Ishikawa (cell line): ENCODE measurements around the gene SLC35A5.

ENCODE experiments used
- CEBPB ChIP-seq: IDR thresholded peaks from 2 replicates; pipeline ENCODE4 v1.6.1; 2012
- CREB1 ChIP-seq: IDR thresholded peaks from 2 replicates; pipeline ENCODE4 v1.6.1; 2012; ENCODE audit warnings: low read depth
- EGR1 ChIP-seq: IDR thresholded peaks from 2 replicates; pipeline ENCODE4 v1.6.1; 2012
- EP300 ChIP-seq: IDR thresholded peaks from 2 replicates; pipeline ENCODE4 v1.6.1; 2012; ENCODE audit warnings: borderline replicate concordance
- FOXM1 ChIP-seq: IDR thresholded peaks from 2 replicates; pipeline ENCODE4 v1.6.1; 2012; ENCODE audit warnings: low read depth, borderline replicate concordance
- NFIC ChIP-seq: IDR thresholded peaks from 2 replicates; pipeline ENCODE4 v1.6.1; 2012
- RAD21 ChIP-seq: IDR thresholded peaks from 2 replicates; pipeline ENCODE4 v1.6.1; 2012; ENCODE audit warnings: low read depth
- TAF1 ChIP-seq: IDR thresholded peaks from 2 replicates; pipeline ENCODE4 v1.6.1; 2012; ENCODE audit warnings: low read depth, mild to moderate bottlenecking
- TCF12 ChIP-seq: IDR thresholded peaks from 2 replicates; pipeline ENCODE4 v1.6.1; 2012; ENCODE audit warnings: low read depth
- TEAD4 ChIP-seq: IDR thresholded peaks from 2 replicates; pipeline ENCODE4 v1.6.1; 2012
- YY1 ChIP-seq: IDR thresholded peaks from 2 replicates; pipeline ENCODE4 v1.6.1; 2012; ENCODE audit warnings: low read depth
- ZBTB7A ChIP-seq: IDR thresholded peaks from 2 replicates; pipeline ENCODE4 v1.6.1; 2012; ENCODE audit warnings: low read depth
- TF ChIP-seq, protein P1 (sequence below): IDR thresholded peaks from 2 replicates; pipeline ENCODE4 v1.6.1; 2012
- TF ChIP-seq, protein P2 (sequence below): IDR thresholded peaks from 2 replicates; pipeline ENCODE4 v1.6.1; 2012
- TF ChIP-seq, protein P3 (sequence below): IDR thresholded peaks from 2 replicates; pipeline ENCODE4 v1.6.1; 2012; ENCODE audit warnings: low read depth, mild to moderate bottlenecking

Gene SLC35A5

DNA sequence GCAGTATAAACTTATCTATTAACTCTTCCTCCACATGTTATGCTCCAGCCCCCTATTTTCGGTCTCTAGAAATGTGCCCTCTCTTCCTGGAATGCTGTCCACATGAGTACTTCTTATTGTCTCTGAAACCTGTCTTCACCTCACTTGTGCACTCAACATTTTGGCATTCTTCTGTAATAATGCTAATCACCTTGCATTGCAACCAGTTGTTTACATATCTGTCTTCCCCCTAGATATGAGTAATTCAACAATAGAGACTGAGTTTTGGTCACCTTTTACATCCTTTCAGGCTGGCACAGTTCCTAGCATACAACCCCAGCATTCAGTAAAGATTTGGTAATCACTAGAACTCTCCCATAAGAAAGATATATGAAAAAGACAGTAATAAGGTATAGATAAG is 61.9 kb downstream of the SLC35A5 start:
- TF ChIP-seq, protein P1, sequence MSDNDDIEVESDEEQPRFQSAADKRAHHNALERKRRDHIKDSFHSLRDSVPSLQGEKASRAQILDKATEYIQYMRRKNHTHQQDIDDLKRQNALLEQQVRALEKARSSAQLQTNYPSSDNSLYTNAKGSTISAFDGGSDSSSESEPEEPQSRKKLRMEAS, result no peak
- TF ChIP-seq, protein P2, sequence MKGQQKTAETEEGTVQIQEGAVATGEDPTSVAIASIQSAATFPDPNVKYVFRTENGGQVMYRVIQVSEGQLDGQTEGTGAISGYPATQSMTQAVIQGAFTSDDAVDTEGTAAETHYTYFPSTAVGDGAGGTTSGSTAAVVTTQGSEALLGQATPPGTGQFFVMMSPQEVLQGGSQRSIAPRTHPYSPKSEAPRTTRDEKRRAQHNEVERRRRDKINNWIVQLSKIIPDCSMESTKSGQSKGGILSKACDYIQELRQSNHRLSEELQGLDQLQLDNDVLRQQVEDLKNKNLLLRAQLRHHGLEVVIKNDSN, result no peak
- TF ChIP-seq CREB1 (no peak), TAF1 (no peak), TEAD4 (no peak), TCF12 (no peak), NFIC (no peak), FOXM1 (no peak), EGR1 (no peak), ZBTB7A (no peak), EP300 (no peak), CEBPB (no peak), YY1 (no peak), RAD21 (no peak)
- TF ChIP-seq, protein P3, sequence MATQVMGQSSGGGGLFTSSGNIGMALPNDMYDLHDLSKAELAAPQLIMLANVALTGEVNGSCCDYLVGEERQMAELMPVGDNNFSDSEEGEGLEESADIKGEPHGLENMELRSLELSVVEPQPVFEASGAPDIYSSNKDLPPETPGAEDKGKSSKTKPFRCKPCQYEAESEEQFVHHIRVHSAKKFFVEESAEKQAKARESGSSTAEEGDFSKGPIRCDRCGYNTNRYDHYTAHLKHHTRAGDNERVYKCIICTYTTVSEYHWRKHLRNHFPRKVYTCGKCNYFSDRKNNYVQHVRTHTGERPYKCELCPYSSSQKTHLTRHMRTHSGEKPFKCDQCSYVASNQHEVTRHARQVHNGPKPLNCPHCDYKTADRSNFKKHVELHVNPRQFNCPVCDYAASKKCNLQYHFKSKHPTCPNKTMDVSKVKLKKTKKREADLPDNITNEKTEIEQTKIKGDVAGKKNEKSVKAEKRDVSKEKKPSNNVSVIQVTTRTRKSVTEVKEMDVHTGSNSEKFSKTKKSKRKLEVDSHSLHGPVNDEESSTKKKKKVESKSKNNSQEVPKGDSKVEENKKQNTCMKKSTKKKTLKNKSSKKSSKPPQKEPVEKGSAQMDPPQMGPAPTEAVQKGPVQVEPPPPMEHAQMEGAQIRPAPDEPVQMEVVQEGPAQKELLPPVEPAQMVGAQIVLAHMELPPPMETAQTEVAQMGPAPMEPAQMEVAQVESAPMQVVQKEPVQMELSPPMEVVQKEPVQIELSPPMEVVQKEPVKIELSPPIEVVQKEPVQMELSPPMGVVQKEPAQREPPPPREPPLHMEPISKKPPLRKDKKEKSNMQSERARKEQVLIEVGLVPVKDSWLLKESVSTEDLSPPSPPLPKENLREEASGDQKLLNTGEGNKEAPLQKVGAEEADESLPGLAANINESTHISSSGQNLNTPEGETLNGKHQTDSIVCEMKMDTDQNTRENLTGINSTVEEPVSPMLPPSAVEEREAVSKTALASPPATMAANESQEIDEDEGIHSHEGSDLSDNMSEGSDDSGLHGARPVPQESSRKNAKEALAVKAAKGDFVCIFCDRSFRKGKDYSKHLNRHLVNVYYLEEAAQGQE, result no peak

DNA sequence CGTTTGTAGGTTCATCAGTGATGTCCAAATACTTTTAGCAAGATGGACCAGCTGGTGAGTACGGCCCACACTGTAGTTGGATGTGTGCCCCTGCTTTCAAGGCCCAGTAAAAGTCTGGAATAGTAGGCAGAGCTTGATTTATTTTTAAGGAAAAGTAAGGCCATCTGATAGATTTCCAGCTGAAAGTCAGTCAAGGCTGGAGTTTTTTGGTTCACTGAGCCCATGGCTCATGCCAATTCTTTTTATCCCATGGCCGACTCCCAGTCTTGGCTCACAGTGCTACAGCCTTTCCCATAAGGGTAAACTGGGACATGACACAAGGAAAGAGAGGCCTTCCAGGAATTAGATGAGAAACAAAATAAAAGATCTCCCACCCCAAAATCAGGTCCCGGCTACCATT is 65.6 kb downstream of the SLC35A5 start:
- no peak for TF ChIP-seq CEBPB
- no peak for TF ChIP-seq YY1
- TF ChIP-seq CREB1, result no peak
- TF ChIP-seq ZBTB7A, result no peak
- TF ChIP-seq NFIC, result no peak
- TF ChIP-seq TAF1, result no peak
- TF ChIP-seq EP300, result no peak
- TF ChIP-seq, protein P2, result no peak
- TF ChIP-seq TCF12, result no peak
- no peak for TF ChIP-seq RAD21
- TF ChIP-seq, protein P1, result no peak
- TF ChIP-seq, protein P3, result no peak
- TF ChIP-seq TEAD4, result no peak
- no peak for TF ChIP-seq EGR1
- no peak for TF ChIP-seq FOXM1

DNA sequence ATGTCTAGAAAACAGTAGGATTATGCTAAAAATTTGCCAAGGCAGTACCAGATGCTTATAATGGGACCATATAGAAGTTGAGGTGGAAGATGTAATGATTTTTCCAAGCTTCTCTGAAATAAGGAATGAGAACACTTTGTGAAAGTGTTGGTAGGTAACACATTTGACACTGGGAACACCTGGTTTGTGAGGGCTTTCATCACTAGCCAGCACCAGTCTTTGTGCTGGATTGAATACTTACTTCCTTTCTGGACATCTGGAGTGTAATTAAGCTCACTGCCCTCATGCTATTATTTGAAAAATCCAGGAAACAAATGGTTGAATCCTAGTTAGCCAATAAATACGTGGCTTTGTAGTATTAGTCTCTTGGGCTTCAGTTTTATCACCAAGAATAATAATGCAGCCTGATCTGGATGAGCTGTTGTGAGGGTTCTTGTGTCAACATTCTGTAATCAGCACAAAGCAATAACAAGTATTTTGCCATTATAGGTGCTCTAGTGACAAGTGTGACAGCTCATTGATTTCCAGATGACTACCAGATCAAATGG is 66.1 kb downstream of the SLC35A5 start:
- TF ChIP-seq, protein P1, result no peak
- TF ChIP-seq TAF1, result no peak
- TF ChIP-seq ZBTB7A, result no peak
- TF ChIP-seq, protein P2, result no peak
- no peak for TF ChIP-seq RAD21
- TF ChIP-seq, protein P3, result no peak
- TF ChIP-seq CREB1, result no peak
- TF ChIP-seq TCF12, result no peak
- TF ChIP-seq YY1, result no peak
- no peak for TF ChIP-seq EGR1
- TF ChIP-seq TEAD4, result no peak
- TF ChIP-seq FOXM1, result no peak
- no peak for TF ChIP-seq NFIC
- no peak for TF ChIP-seq EP300
- TF ChIP-seq CEBPB, result no peak

DNA sequence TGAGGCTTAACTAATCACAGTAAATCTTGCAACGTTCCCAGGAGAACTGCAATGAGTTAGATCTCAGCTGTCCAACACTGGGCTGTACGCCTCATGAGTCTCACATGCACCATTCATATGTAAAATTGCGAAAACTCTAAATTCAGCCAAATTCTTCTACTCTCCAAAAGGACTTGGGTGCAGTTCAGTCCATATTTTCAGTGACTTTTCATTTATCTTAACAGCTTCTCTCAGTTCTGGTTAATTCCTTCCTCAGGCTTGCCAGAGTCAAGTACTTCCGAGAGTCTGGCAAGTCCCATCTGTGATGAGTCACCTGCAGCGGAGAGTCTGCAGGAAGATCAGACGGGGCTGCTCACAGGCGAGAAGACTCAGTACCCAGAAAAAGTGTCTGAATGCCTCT is 67.6 kb downstream of the SLC35A5 start:
- TF ChIP-seq CEBPB (no peak), RAD21 (no peak), ZBTB7A (no peak), TAF1 (no peak), NFIC (no peak), FOXM1 (no peak), EGR1 (no peak), YY1 (no peak), CREB1 (no peak), TEAD4 (no peak), TCF12 (no peak), EP300 (no peak)
- TF ChIP-seq, protein P2, result no peak
- TF ChIP-seq, protein P3, result no peak
- TF ChIP-seq, protein P1, result no peak
